Muscle of back (tissue), 11 donors: ENCODE data around the gene LINGO1. TPM values are rescaled to one million over a fixed set of nuclear protein-coding genes. Genes with fewer than 3 reads are reported as not detected.

Experiments
- DNase-seq, 3 donors: peaks; one replicate each; pipeline versions ENCODE4 v3.0.0 to v3.0.0-alpha.2; 2013
- polyA plus RNA-seq, 10 donors: library from polyadenylated mRNA; unstranded; fragments of 120-200 nt; gene quantifications; one replicate each; pipeline ENCODE4 v1.2.1, GENCODE V29; 2013; ENCODE audit not compliant: insufficient read length in 10 of 10

Gene LINGO1
- polyA plus RNA-seq, 10 donors = 6.9 to 15.4 (median 9.5) TPM

DNA sequence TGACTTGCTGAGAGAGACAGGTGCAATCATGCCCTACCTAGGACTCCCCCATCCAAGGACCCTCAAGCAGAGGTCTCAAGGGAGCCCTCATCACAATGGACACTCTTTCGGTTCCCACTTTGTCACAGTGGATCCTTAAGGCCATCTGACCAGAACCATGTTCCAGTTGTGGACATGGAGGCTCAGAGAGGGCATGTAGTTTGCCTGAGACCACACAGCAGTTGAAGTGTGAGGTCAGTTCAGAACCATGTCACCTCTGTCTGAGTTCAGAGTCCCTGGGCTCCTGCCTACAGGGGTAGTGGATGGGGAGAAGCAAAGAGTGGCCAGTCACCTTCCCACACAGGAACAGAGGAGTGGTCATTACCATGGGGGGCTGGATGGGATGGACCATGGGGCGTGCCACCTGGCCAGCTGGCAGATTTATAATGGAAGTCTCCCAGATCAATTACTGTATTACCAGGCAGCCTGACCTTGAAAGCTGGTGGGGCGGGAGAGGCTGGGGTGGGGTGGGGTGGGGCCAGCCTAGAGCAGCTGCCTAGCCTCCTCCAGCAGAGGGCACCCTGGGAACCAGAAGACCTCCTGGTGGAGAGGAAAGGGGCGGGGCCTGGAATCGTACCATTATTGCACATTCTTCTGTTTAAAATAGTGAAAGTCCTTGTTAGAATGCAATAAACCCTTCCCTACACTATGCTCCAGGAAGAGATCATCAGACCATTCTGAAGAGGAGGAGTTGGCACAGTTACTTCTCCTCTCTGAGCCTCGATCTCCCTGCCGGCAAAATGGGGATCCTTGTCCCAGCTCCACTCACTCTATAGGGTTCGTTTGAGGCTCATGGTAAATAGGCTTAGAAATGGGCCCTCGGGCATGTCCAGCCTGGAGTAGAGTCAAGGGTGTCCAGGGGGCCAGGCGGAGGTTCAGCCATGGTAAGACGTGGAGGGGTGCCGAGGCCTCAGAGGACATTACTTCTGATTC is 26.9 kb upstream of the LINGO1 start:
- DNase-seq = peak; percentile 11 to 50 (median 19)

DNA sequence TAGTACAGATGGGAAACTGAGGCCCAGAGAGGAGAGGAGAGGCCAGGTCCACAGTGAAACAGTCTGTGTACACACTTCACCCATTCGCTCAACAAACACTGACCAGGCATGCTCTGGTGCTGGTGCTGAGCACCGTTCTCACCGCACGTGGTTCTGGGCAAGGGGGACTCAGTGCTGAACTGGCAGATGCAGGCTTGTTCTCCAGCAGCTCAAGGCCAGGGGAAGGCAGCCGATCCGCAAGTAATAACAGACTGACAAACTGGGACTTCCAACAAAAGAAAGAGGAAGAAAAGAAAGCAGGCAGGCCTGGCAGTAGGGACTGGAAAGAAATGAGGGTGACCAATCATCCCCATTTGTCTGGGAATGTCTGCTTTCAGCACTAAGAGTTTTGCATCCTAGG is 25.6 kb upstream of the LINGO1 start:
- DNase-seq = no peak

DNA sequence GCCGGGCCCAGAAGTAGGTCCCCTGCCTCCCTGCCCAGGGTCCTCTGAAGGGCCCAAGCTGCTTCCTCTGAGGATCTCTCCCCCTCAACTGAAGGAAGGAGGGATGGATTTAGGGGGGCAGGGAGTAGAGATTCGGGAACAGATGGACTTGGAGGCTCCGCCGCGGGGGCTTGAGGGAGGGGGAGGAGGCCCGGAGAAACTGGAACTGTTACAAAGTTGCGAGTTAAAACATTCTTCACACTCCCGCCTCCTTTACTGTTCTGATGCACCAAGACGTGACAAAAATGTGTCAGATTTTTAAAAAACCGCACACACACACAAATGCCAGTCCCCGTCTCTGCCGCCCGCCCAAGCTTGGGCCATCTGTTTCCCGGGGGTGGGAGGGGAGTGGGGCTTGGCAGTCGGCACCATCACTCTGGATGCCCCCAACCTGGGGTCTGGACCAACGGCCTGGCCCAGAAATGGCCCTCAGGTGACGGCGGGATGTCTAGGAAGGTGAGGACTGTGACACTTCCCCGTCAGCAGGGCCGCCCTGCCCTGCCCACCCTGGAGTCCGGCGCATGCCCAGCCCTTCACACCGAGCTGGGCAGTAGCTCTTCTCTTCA is 25.0 kb upstream of the LINGO1 start:
- no peak for DNase-seq

DNA sequence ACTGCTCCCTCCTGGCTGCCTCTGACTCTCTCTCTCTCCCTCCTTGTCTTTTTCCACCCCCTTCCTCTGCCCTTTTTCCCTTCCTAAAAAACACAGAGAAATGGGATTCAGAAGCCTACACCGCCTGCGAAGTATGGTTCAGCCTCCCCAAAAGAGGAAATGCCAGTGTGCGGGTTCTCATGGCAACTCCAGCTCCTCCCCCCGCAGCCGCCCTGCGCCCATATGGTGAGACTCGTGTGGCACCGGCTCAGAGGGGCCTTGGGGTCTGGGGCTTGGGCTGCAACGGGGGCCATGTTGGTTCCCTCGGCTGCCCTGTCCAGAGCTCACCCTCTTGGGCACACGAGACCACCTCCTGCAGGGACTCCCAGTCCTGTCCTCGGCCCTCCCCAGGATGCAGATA is 23.6 kb upstream of the LINGO1 start:
- peak in 1 of 3 donors; percentile 40 for DNase-seq

DNA sequence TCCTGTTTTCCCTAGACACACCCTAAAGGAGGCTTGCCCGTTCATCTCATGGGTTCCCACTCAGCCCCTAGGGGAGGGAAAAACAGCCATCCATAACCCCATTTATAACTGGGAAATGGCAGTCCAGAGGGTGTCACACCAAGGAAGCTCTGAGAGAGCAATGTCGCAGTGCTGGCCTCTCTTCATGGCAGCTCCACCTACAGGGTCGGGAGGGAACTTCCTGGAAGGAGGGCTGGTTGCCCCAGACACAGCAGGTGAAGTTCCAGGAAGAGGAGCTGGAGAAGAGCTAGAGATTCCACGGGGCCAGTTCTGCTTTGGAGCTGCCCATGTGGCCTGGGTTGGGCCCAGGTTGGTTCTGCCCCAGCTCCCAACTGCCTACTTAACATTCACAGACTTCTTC is 22.3 kb upstream of the LINGO1 start:
- no peak for DNase-seq

DNA sequence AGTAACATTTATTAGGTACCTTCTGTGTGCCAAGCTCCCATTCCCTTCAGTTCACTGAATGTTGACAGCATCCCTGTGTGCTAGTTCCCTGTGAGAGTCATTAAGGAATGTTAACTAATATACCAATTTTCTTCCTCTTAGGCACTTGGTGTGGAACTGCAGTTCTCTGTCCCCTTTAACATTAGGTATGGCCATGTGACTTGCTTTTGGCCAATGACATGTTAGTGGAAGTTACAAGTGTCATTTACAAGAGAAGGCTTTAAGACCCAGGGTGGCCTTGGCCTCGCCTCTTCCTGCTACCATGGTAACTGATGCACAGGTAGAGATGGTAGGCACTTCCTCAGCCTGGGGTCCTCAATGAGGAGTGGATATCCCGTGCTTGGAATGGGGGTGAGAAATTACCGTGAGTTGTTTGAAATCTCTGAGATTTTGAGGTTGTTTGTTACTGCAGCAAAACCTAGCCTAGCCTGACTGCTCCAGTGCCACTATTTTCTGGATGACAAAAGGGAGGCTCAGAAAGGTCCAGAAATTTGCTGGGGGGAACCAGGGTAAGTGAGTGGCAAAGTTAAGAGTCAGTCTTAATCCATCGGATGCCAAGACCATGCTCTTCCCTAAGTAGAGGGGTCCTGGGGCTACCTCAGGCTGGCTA is 21.2 kb upstream of the LINGO1 start:
- no peak for DNase-seq

DNA sequence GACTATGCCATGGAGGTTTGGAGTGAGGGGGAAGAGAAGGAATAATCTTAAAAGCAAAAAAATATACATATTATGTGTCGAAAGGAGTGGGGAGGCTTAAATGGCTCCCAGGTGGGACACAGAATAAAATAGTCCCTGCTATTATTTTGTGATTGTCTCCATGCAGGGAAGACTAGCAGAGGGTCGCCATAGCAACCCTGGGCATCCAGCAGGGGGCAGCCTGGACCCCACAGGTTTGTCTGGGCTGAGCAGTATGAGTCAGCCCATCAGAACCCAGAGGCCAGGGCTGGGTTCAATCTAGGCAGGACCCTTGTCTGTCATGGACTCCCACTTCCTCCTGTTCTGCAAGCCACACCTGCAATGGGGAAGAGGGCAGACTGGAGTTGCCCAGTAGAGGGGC is 17.6 kb upstream of the LINGO1 start:
- DNase-seq = no peak

DNA sequence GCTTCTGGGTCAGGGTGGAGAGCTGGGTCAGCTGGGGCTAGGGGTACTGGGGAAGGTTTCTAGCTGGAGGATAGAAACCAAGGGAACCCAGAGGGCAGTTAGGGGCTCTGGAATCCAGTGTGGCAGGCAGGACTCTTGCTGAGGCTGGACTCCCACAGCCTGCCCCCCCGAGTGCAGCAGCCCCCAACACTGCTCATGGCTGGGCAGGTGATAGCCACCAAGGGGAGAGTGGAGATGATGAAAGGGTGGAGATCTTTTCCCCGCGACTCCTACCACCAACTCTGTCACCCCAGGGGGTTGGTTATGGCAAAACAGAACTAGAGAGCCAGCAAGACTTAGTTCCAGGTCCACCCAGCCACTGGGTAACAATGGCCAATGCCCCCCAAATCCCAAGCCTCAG is 16.9 kb upstream of the LINGO1 start:
- DNase-seq = no peak

DNA sequence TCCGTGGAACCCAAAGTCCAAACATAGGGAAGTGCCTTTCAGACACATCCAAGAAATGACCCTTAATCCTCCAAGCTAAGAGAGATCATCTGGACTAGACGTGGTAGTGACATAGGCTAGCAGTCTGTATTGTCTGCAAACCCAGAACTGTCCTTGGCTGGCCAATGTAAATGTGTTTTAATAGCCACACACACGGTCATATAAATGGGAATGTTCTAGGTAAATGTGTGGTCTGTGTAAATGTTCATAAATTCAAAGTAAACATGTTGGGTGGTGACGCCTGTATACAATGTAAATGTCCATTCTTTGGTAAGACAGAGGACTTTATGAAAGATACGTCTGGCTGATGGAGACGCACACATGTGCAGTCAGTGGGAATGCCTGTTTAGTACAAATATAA is 16.3 kb upstream of the LINGO1 start:
- no peak for DNase-seq

DNA sequence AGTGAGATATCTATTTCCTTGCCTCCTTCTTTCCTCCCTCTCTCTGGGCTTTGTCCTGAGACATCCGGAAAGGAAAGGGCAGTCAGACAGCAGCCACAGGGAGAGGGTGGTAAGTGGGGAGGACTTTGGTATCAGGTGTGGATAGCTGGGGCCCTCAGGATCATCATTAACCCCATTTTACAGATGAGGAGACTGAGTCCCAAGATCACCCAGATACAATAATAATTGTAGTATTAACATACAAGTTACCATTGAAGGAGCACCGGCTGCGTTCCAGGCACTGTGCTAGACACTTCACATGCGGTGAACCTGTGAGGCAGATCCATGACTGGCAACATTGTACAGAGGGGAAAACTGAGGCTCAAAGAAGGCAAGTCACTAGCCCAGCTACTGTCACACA is 15.2 kb upstream of the LINGO1 start:
- no peak for DNase-seq

DNA sequence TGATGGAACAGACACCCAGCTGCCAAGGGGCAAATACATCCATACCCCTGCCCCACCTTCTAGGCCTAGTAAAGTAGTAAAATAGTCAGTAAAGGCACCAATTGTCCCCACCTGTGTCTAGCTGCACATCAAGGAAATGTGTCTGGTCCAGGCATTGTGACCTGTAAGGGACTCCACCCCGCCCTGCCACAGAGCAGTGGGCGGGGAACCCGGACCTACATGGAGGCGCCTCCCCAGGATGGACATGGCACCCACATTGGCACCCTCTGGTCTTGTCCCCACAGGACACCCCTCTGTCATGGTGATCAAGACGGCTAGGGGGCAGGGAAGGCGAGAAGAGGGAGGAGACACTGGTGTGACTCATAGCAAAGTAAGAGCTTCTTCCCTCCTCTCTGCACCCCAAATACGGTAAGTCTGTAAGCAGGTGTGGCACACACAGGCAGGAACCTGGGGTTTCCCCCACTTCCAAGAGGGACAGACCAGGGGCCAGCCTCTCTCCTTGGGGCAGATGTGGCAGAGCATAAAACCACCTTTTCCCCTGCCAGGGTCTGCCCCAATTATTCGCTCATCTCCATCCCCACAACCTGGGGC is 13.5 kb upstream of the LINGO1 start:
- no peak for DNase-seq

DNA sequence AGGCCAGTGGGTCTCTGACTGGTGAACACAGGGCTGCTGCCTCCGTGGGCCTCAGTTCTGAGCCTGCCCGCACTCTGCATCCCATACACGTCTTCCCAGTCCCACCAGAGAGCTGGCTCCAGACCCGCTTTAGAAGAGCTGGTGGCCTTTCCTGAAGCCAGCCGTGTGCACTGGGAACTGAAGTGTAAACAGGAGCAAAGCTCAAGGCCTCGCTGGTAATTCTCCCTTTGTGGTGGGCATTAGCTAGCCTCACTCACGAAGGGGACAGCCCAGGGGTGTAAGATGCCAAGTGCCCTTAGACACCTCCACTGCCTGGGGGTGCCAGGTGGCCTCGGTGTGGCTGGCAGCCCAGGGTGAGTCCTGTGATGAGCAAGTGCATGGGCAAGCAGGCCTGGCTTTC is 12.9 kb upstream of the LINGO1 start:
- DNase-seq = no peak

DNA sequence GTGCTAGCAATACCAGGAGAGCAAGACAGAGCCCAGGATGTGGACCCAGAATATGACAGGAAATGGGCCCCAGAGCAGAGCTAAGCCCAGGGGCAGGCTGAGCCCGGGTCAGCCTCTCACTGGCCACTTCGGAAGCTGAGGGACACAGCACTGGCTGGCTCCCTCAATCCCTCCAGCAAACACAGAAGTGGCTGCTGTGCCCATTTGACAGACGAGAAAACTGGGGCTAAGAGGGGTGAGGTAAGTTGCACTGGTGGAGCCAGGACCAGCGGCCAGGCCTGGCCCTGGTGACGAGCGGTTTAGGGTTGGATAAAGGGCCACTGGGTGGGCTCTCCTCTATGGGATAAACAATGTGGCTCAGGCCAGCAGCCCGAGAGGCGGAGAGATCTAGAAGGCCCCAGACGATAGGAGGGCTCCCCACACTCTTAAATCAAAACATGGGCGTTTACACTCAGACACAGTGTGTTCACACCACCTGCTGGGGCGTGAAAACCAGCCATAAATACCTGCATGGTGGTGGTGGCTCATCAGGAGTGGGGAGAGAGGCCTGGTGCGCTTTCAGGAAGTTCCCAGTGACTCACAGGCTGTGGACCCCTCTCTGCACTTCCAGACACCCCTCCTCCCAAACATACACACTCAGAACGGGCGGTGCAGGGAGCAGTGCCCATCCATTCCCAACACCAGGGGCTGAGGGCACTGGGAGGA is 12.0 kb upstream of the LINGO1 start:
- no peak for DNase-seq

DNA sequence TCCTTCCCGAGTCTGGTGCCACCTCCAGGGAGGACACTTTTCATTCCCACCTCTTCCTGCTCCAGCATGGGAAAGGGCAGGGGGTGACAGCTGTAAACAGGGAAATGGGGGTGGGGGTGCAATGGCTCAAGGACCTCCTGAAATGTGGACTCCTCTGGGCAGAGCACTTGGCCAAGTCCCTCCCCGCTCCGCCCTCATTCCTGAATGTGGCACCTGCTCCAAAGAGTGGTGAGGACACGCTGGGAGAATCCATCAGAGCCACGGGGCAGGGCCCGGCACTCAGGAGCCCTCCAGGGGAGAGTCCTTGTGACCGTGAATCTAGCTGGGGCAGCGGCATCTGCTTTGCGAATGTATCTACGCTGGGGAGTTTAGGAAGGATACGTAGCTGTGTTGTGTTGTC is 11.1 kb upstream of the LINGO1 start:
- DNase-seq = no peak

DNA sequence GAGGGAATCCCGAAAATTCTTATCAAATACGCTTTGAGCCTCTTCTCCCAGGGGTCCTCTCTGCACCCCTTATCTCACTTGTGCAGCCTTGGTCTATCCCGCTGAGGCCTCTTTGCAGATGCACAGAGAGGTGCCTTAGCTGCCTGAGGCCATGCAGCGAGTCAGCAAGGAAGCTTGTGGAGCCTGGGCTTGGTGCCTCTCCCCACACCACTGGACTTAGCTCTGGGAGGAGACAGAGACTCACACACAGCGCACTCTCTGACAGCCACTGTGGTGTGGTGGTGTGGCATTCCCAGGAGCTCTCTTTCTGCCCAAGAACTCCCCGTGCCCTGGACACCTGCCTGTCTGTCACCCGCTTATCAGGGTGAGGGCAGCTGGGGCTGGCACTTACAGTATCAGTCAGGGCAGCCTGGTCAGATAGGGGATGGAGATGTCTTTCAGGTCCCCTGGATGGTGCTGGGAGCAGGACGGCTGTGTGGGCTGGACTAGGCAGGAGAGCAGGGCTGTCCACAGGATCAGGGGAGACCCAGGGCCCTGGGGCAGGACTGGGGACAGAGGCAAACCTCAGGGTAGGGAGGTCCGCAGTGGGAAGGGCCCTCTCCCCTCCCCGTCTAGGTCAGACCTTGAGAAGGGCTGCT is 10.2 kb upstream of the LINGO1 start:
- no peak for DNase-seq

DNA sequence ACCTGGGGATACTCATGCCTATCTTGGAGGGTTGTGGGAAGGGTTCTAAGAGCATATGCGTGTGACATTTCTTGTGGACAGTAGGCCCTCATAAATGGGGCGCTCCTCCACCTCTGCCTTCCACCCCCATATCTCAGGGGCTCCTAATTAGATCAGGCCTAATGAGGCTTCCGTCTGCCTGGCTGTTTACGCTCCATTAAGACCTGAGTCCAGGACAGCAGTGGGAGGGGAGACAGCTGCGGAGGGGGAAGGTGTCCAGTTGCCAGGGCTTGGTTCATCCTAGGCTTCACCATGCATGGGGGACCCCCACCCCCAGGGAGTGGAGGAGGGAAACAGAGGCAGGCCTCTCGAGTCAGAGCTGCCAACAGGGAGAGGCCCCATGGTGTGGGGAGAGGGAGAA is 9.3 kb upstream of the LINGO1 start:
- no peak for DNase-seq

DNA sequence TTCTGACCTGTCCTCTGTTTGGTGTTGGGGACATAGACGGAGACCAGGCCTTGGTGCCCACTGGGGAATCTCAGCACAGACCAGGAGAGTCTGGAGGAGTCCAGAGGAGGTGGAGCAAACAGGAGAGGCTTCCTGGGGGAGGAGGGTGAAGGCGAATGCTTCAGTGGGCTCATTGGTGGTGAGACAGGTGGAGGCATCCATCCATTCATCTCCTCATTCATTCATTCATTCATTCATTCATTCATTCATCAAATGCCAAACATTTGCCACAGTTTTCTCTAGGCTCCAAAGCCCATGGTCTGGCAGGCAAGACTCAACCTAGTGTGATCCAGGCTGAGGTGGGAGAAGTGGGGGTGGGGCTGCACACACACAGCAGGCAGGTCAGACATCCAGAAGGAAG is 7.9 kb upstream of the LINGO1 start:
- no peak for DNase-seq

DNA sequence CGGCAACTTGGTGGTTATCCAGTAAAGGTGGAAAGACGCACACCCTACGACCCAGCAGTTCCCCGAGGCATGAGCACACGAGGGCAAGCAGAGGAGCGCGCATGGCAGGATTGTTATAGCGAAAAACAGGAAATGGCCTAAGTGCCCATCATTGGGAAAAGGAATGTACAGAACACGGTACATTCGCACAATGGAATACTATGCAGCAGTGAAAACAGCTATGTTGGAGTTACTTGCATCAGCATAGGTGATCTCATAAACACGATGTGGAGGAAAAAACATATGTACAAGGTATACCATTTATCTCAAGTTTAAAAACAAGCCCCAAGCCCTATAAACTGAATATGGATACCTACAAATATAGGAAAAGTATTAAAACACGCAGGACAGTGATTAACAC is 6.7 kb upstream of the LINGO1 start:
- DNase-seq = no peak

DNA sequence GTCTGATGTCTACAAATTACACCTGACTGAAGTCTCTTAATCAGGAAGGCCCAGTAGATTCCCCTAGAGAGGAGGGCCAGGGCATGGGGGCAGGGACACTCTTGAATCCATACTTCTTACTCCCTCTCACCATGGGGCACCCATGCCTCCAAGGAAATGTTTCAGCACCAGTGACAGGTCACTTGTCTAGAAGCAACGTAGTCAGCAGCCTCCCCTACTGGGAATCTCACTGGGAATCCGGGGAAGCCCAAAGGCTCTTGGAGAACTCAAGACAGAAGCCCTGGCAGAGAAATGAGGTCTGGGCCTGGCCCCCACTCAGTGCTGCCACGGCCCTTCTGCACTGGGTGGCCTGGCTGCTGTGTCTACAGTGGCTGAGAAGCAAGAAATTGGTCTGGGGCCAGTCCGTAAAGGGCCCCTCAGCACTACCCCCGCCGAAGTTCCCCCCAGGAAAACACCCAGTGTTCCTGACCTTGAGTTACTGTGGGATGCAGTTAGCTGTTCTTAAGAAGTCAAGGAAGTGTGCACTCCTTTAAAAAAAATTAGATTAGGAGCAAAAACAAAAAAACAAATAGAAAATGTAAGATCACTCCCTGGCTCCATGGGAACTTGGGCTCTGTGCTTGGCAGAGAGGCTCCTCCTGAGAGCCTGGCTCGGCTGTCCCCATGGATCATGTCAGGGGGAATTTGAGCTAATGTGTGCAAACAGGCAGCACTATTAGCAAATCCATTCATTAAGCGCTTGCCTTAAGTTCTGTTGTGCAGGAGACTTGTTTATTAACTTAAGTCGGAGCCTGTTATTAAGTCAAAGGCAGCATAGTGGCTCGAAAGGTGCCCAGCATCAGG is 5.4 kb upstream of the LINGO1 start:
- no peak for DNase-seq

DNA sequence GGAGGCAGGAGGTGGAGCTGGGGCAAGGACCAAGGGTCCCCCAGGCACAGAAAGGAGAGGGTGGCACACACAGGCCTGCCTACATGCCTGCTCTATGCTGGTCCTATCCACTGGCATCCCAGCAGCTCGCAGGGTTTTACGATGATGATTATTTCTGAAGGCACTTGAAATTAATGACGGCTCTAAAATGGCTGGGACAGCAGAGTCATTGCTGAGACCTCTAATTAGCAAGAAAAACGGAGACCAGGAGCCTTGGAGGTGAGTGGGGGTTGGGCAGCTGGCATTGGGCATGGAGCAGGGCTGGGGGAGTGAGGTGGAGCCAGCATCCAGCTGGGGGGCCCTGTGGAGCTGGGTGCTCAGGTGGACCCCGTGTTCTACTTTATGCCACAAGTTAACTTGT is 3.5 kb upstream of the LINGO1 start:
- no peak for DNase-seq
